Ascending aorta (tissue), 2 donors: Measurements from ENCODE around the gene LRRC28. TPM values are rescaled to one million over a fixed set of nuclear protein-coding genes. Genes with fewer than 3 reads are reported as not detected.

Experiments used
- DNase-seq, 2 donors: peaks; one replicate each; pipeline ENCODE4 v3.0.0-alpha.2; 2019; ENCODE audit warnings: low spot score in 2 of 2
- H3K27ac ChIP-seq, 2 donors: fragments of 200-600 bp; sonication (generic); one replicate each; pipeline ENCODE4 v1.5.1; 2016 to 2017; ENCODE audit warnings: mild to moderate bottlenecking in 1 of 2
- H3K27me3 ChIP-seq: fragments of 200-600 bp; sonication (generic); one replicate; pipeline ENCODE4 v1.5.1; 2017
- H3K36me3 ChIP-seq, 2 donors: fragments of 200-600 bp; sonication (generic); one replicate each; pipeline ENCODE4 v1.5.1; 2016
- H3K4me1 ChIP-seq, 2 donors: fragments of 200-600 bp; sonication (generic); one replicate each; pipeline ENCODE4 v1.5.1; 2016 to 2017; ENCODE audit warnings: mild to moderate bottlenecking in 1 of 2
- H3K4me3 ChIP-seq, 2 donors: fragments of 200-600 bp; sonication (generic); one replicate each; pipeline ENCODE4 v1.5.1; 2016 to 2017; ENCODE audit warnings: mild to moderate bottlenecking in 1 of 2
- H3K9me3 ChIP-seq, 2 donors: fragments of 200-600 bp; sonication (generic); one replicate each; pipeline ENCODE4 v1.5.1; 2016
- intact Hi-C: fragments of 100-400 bp; cut with DNase I; formaldehyde crosslinking; loops from one replicate; pipeline ENCODE4 v1.15.1; 2023
- total RNA-seq: library from RNA; depleted of rRNA; stranded (reverse); fragments of >200 nt; gene quantifications from one replicate; pipeline ENCODE4 v1.1.0, GENCODE V29; 2016
- TF ChIP-seq, protein P1 (sequence below), 3 experiments: fragments of 200-600 bp in 2 of 3; fragments of 450-650 bp in 1 of 3; sonication (generic) in 2 of 3; IDR thresholded peaks; one replicate each; pipeline ENCODE4 v1.5.1; 2016 to 2019; ENCODE audit warnings: antibody characterized with exemption in 3 of 3, mild to moderate bottlenecking in 1 of 3, moderate library complexity in 1 of 3

The LRRC28 gene
- total RNA-seq = 24.2 TPM

DNA sequence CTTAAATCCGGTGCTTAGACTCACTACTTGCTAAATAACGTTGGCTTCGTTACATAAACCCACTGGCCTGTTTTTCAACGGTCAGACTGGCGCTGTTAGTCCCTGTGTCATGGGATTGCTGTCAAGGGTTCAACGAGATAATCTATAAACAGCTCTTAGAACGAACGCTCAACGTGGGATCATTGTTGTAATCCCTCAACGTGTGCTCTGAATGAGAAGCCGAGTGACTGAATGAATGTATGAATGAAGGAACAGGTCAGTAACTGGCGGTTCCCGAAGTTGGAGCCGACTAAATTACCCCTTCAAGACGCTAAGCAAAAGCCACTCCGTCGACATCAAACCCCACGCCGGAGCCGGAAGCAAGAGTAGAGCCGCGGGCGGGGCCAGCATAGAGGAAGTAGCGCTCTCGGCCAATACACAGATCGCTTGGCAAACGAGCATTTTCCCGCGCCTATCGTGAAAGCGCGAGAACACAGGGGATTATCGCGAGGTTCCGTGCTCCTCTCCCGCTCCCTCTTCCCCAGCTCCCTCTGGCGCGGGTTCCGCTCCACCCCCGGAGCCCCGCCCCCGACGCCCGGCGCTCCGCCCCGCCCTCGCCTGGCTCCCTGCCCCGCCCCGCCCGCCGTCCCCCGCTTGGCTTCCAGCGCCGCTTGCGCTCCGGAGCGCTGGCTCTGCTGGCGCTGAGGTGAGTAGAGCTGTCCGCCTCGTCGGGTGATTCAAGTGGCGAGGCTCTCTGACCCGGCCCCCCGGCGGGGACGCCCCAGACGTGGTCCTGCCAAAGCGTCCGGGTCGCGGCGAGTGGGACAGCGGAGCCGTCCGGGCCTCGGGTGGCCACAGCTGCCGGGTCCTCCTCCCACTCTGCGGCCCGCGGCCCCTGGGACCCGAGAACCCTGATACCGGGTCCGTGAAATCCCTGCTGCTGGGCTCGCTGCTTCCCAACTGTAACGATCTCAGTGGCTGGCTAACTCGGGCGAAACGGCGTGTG lies at the start of gene LRRC28:
LRRC28 (plus strand) TSS at position 625 of the 985 bp plus-strand sequence. CDS start 4,477 bp downstream, outside the sequence.
- DNase-seq = peak; percentile 92 to 99
- TF ChIP-seq, protein P1, sequence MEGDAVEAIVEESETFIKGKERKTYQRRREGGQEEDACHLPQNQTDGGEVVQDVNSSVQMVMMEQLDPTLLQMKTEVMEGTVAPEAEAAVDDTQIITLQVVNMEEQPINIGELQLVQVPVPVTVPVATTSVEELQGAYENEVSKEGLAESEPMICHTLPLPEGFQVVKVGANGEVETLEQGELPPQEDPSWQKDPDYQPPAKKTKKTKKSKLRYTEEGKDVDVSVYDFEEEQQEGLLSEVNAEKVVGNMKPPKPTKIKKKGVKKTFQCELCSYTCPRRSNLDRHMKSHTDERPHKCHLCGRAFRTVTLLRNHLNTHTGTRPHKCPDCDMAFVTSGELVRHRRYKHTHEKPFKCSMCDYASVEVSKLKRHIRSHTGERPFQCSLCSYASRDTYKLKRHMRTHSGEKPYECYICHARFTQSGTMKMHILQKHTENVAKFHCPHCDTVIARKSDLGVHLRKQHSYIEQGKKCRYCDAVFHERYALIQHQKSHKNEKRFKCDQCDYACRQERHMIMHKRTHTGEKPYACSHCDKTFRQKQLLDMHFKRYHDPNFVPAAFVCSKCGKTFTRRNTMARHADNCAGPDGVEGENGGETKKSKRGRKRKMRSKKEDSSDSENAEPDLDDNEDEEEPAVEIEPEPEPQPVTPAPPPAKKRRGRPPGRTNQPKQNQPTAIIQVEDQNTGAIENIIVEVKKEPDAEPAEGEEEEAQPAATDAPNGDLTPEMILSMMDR (IDR thresholded peaks at IDR 0.05) = no peak
- Histone ChIP-seq H3K4me3 (peak within 1 kb of the TSS; percentile 63 to 89), H3K27ac (peak within 1 kb of the TSS; percentile 89 to 92), H3K36me3 (peaks cover 0 to 4% of the 10 kb centered on the region in 2 donors), H3K4me1 (peaks cover 8 to 14% of the 10 kb centered on the region in 2 donors), H3K27me3 (no peaks in the 10 kb centered on the region), H3K9me3 (no peaks in the 10 kb centered on the region)
- intact Hi-C loops = loop anchor here (1.0 to 10.0 kb wide), 3 partner anchors 482 to 1352 kb away; partner anchors contain the start of genes ADAMTS17, ASB7, LINS1 and LYSMD4

DNA sequence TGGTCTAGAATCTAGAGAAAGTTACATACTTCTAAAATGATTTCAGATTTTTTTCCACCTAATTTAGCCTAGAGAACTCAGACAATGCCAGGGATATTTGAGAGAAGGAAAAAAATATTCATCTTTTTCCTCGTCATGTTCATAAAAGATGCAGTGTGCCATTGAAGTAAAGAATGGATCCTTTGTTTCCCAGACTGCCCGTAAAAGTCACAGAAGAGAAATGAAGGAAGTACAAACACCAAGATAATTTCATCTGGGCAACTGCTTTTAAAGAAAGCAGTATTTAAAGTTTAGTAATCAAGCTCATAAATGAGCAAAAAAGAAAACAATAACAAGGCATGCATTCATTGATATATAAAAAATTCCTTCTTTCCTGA lies 49.1 kb upstream of the LRRC28 start:
- Histone ChIP-seq H3K4me3 (no peak overlapping the region), H3K4me1 (no peaks in the 10 kb centered on the region), H3K36me3 (peaks cover 6 to 19% of the 10 kb centered on the region in 2 donors), H3K27ac (no peak overlapping the region), H3K27me3 (no peaks in the 10 kb centered on the region), H3K9me3 (no peaks in the 10 kb centered on the region)
- intact Hi-C loops = no loop called here
- TF ChIP-seq, protein P1 (IDR thresholded peaks at IDR 0.05) = no peak
- no peak for DNase-seq

DNA sequence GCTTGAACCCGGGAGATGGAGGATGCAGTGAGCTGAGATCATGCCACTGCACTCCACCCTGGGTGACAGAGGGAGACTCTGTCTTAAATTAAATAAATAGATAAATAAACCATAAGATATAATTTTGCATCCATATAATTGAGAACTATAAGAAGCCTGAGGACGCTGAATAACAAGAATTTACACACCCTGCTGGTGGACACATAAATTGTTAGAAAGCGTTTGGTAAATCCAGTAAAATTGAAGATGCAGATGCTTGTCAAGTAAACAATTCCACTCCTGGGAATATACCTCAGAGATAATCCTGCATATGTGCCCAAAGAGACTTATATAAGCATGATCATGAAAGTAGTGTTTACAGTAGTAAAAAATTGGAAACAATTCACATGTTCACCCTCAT lies 43.6 kb upstream of the LRRC28 start:
- Histone ChIP-seq H3K4me3 (no peak overlapping the region), H3K27me3 (no peaks in the 10 kb centered on the region), H3K36me3 (peaks cover 0 to 7% of the 10 kb centered on the region in 2 donors), H3K4me1 (no peaks in the 10 kb centered on the region), H3K9me3 (no peaks in the 10 kb centered on the region), H3K27ac (no peak overlapping the region)
- TF ChIP-seq, protein P1 (IDR thresholded peaks at IDR 0.05) = no peak
- intact Hi-C loops = no loop called here
- no peak for DNase-seq

DNA sequence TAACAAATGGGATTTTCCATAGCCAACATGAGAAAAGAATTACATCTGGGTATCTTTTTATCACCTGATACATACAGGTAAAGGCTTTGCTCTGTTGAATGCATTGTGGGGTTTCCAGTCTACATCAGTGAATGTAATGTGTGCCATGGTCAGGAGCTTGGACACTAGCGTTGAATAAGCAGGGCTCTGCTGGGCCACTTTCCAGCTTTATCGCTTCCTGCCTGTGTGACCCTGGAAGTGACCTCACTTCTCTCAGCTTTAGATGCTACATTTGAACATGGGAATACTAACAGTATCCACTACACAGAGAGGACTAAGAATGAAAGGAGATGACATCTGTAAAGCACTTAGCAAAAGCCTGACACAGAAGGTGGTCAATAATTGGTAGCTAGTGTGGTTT lies 42.0 kb upstream of the LRRC28 start:
- Histone ChIP-seq H3K36me3 (peaks cover 0 to 7% of the 10 kb centered on the region in 2 donors), H3K27me3 (no peaks in the 10 kb centered on the region), H3K4me1 (no peaks in the 10 kb centered on the region), H3K9me3 (no peaks in the 10 kb centered on the region), H3K4me3 (no peak overlapping the region), H3K27ac (no peak overlapping the region)
- no peak for DNase-seq
- TF ChIP-seq, protein P1 (IDR thresholded peaks at IDR 0.05) = no peak
- intact Hi-C loops = no loop called here

DNA sequence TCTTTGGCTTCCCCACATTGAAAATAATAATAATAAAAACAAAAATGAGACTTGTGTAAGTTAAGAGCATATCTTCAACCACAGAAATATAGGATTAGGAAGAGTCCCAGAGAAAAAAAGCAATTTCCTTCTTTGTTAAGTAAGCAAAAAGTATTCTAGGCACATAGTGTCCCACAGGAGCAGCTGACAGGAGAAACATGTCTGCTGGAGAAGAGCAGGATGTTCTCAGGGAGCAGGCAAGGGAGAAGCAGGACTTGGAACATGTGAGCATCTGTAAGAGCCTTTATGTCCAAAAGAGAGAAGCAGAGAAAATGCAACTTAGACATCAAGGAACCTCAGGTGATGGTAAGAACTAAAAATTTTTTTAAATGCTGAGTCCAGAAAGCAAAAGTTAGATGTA lies 40.9 kb upstream of the LRRC28 start:
- no peaks in the 10 kb centered on the region for H3K9me3 ChIP-seq
- H3K27ac ChIP-seq = no peak overlapping the region
- no peaks in the 10 kb centered on the region for H3K27me3 ChIP-seq
- intact Hi-C loops = no loop called here
- peaks cover 5 to 12% of the 10 kb centered on the region in 2 donors for H3K36me3 ChIP-seq
- no peaks in the 10 kb centered on the region for H3K4me1 ChIP-seq
- no peak overlapping the region for H3K4me3 ChIP-seq
- no peak for DNase-seq
- TF ChIP-seq, protein P1 (IDR thresholded peaks at IDR 0.05) = no peak
